ENCODE results near the gene STEAP1.
"Not testable (repeated sequence)": the region's sequence is repeated elsewhere in the genome, so short reads cannot be mapped to it uniquely, and the experiment has no call there.

STEAP1 gene

DNA sequence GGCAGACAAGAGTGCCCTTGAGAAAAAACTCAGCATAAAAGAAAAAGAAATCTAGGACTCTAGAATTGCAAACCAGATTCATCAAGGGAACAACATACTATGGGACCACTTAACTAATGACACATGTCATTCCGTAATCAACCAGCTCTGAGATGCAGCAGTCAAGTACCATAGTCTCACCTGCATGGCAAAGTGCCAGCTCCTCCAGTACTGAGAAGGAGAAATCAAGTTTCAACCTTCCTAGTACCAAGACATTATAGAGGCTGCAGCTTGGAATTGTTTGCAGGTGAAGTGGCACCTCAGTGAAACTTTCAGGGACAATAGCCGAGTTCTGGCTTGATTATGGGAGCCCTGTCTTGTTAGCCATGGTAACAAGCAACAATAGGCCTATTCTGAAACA lies 11.5 kb downstream of the STEAP1 start:
- Mint-ChIP-seq H3K4me3 (no peak overlapping the region), H3K36me3 (ENCODE audit: low read depth) (no peaks in the 10 kb centered on the region), H3K9me3 (peaks cover 7% of the 10 kb centered on the region), H3K27me3 (ENCODE audit: low read depth) (no peaks in the 10 kb centered on the region), H3K4me1 (ENCODE audit: low read depth) (no peaks in the 10 kb centered on the region), H3K27ac (no peak overlapping the region)

DNA sequence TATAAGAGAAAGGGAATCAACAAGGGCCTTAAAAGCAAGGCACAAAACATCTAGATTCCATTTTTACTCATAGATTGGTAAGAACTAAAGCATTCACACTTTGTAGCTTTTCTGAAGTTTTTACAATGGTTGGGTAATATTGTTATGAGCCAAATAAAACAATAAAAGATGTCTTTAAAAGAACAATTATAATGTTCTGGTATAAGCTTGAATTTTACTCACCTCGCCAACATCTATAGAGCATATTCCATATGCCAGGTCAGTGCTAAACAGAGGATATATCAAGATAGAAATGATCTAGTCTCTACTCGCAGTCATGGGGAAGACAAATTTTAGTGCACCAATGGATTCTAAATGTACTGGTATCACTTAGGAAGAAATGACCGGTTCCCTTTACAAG lies 11.9 kb downstream of the STEAP1 start:
- Mint-ChIP-seq H3K27me3 (ENCODE audit: low read depth) (no peaks in the 10 kb centered on the region), H3K36me3 (ENCODE audit: low read depth) (no peaks in the 10 kb centered on the region), H3K27ac (no peak overlapping the region), H3K4me1 (ENCODE audit: low read depth) (no peaks in the 10 kb centered on the region), H3K4me3 (no peak overlapping the region), H3K9me3 (peaks cover 12% of the 10 kb centered on the region)

DNA sequence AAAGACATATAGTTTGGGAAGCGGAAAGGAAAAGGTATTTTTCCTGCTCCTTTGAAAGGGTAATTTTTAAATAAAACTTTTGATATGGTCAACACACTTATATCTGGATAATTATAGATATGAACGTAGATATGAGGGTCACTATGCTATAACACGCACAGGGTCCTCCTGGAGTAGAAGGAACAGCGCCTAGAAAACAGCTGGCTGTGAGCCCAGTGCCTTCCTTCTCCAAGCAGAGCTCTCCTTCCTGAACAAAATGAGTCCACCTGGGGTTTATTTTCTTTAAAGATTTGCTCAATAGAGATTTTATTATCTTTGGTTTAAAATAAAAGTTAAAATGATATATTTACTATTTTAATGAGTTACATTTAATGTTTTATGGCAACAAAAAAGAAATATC lies 13.1 kb downstream of the STEAP1 start:
- Mint-ChIP-seq H3K36me3 (ENCODE audit: low read depth) (peaks cover 9% of the 10 kb centered on the region), H3K27ac (no peak overlapping the region), H3K27me3 (ENCODE audit: low read depth) (no peaks in the 10 kb centered on the region), H3K4me3 (no peak overlapping the region), H3K9me3 (peaks cover 21% of the 10 kb centered on the region), H3K4me1 (ENCODE audit: low read depth) (no peaks in the 10 kb centered on the region)

DNA sequence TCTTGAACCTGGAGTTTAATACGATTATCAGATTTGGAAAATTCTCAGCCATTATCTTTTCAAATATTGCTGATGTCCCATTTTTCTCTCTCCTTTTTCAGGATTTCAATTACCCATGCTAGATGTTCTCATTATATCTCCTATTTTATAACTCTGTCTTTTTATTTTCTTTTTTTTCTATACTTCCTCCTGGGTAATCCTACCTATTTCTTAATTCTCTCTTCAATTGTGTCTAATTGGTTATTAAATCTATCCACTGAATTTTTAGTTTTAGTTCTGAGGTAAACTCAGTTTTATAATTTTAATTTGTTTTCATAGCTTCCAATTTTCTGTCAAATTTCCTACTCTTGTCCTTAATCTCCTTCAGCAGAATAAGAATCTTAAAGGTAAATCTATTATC lies 15.6 kb downstream of the STEAP1 start:
- Mint-ChIP-seq H3K4me1 (ENCODE audit: low read depth) (peaks cover 6% of the 10 kb centered on the region), H3K27ac (no peak overlapping the region), H3K27me3 (ENCODE audit: low read depth) (no peaks in the 10 kb centered on the region), H3K9me3 (peaks cover 21% of the 10 kb centered on the region), H3K36me3 (ENCODE audit: low read depth) (peaks cover 9% of the 10 kb centered on the region), H3K4me3 (no peak overlapping the region)

DNA sequence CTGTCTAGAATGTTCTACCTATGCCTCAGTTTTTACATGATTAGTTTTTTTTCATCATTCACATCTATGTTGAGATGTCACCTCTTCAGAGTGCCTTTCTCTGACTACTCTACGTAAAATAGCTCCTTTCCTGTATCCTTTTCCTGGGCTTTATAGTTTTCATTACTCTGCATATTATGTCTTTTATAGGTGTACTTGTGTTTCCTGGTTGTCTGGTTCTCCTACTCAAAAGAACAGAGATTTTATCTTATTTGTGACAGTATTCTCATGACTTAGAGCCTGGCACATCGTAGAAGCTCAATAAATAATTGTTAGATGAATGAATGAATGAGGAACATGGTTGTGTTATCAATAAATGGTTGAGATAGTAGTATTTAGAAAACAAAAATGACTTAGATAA lies 17.9 kb downstream of the STEAP1 start:
- Mint-ChIP-seq H3K4me3 (no peak overlapping the region), H3K27me3 (ENCODE audit: low read depth) (no peaks in the 10 kb centered on the region), H3K27ac (no peak overlapping the region), H3K9me3 (peaks cover 28% of the 10 kb centered on the region), H3K36me3 (ENCODE audit: low read depth) (peaks cover 9% of the 10 kb centered on the region), H3K4me1 (ENCODE audit: low read depth) (peaks cover 6% of the 10 kb centered on the region)

DNA sequence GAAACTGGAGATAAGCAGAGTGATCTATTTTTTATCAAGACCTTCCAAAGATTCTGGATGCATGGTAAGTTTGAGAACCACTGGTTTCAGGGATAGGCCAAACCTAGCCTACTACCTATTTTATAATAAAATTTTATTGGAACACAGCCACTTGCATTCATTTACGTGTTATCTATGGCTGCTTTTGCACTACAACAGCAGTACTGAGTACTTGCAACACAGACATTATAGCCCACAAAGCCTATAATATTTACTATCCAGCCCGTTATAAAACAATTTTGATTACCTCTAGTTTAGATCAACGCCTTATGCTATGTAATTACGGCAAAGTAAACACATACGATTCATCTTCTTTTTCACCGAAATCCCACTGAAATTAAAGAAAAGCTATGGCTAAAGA lies 18.4 kb downstream of the STEAP1 start:
- H3K4me1 Mint-ChIP-seq (ENCODE audit: low read depth), result peaks cover 6% of the 10 kb centered on the region
- no peak overlapping the region for H3K4me3 Mint-ChIP-seq
- H3K9me3 Mint-ChIP-seq, result peaks cover 33% of the 10 kb centered on the region
- peaks cover 9% of the 10 kb centered on the region for H3K36me3 Mint-ChIP-seq (ENCODE audit: low read depth)
- H3K27ac Mint-ChIP-seq, result peak overlapping the region; percentile 16
- no peaks in the 10 kb centered on the region for H3K27me3 Mint-ChIP-seq (ENCODE audit: low read depth)

DNA sequence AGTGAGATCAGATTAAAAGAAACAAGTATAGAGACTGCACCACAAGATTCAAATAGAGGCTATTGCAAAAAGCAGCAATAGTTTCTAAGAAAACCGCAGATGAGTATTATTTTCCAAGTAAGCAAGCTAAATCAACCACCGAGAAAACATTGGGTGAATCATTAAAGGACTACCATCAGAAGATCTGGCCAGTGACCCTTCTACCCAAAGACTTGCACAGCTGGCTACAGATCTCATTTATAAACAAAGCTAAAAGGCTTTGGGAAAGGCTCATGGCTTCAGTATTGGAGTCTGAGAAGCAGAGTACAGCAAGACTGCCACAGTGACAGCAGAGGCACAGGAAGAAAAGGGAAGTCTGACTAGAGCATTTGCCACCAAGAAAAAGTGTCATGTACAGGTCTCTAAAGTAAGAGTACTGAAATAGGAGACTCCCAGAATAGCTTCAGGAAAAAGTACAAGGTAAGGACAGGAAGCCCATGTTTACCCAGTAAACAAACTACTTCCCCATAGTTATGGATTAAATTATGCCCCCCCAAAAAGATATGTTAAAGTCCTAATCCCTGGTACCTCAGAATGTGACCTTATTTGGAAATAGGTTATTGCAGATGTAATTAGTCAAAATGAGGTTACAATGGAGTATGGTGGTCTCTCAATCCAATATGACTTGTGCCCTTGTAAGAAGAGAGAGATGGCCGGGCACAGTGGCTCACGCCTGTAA lies 19.0 kb downstream of the STEAP1 start:
- H3K9me3 Mint-ChIP-seq, result peaks cover 34% of the 10 kb centered on the region
- H3K4me3 Mint-ChIP-seq, result no peak overlapping the region
- no peaks in the 10 kb centered on the region for H3K27me3 Mint-ChIP-seq (ENCODE audit: low read depth)
- H3K4me1 Mint-ChIP-seq (ENCODE audit: low read depth), result peaks cover 6% of the 10 kb centered on the region
- H3K36me3 Mint-ChIP-seq (ENCODE audit: low read depth), result peaks cover 9% of the 10 kb centered on the region
- H3K27ac Mint-ChIP-seq, result peak overlapping the region; percentile 66

DNA sequence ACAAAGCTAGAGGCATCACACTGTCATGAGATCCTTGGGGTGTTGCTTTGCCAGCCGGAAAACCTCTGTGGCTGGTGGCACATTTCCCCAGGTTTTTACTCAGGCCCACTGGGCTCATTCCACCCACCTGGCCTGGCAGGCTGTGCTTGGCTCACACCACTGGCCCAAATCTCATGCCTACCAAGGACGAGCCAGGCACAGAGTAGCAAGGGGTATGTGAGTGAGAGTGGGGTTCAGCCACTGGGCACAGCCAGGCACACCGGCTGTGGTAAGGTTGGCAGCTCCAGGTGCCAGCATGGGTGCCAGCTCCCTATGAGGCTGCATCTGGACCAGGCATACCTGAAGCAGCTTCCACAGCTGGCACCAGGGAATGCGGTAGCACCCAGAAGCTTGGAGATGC lies 21.4 kb downstream of the STEAP1 start:
- Mint-ChIP-seq H3K27ac (no peak overlapping the region), H3K4me3 (no peak overlapping the region), H3K9me3 (peaks cover 27% of the 10 kb centered on the region), H3K27me3 (ENCODE audit: low read depth) (no peaks in the 10 kb centered on the region), H3K36me3 (ENCODE audit: low read depth) (peaks cover 11% of the 10 kb centered on the region), H3K4me1 (ENCODE audit: low read depth) (peaks cover 21% of the 10 kb centered on the region)

DNA sequence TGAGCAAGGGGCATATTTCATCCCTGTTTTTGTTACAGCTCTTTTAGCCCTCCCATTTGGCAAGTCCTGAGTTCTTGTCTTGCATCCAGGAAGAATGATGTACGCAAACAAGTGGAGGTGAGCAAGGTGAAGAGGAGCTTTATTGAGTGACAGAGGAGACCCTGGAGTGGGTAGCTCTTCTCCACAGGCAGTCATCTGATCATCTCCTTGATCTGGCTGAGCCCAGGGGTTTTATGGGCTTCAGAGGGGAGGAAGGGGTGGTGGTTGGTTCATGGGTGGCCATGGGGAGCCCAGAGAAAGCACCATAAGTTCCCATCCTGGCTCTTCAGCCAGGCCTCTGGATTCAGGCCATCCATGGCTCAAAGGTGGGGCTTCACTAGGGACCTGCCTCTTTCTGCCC lies 21.9 kb downstream of the STEAP1 start:
- Mint-ChIP-seq H3K27ac (no peak overlapping the region), H3K4me1 (ENCODE audit: low read depth) (peaks cover 21% of the 10 kb centered on the region), H3K27me3 (ENCODE audit: low read depth) (no peaks in the 10 kb centered on the region), H3K9me3 (peaks cover 22% of the 10 kb centered on the region), H3K36me3 (ENCODE audit: low read depth) (peaks cover 11% of the 10 kb centered on the region), H3K4me3 (no peak overlapping the region)

DNA sequence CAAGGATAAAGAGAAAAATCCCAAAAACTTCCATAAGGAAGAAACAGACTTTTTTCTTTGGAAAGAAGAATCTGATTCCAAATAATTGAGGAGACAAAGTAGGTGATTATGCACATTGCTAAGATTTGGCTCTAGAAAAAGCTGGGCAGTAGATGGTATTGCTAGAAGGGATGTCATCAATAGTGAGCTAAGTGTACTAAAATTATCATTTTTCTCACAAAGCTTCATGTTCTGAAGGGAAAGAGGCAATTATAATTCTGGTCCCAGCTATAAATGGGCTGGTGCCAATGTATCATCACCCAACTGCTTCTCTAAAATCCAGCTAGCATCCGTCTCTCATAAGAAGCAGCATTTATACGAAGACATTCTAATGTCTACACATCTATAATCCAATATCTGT lies 23.9 kb downstream of the STEAP1 start:
- Mint-ChIP-seq H3K9me3 (peaks cover 13% of the 10 kb centered on the region), H3K27ac (no peak overlapping the region), H3K27me3 (ENCODE audit: low read depth) (no peaks in the 10 kb centered on the region), H3K36me3 (ENCODE audit: low read depth) (peaks cover 7% of the 10 kb centered on the region), H3K4me3 (no peak overlapping the region), H3K4me1 (ENCODE audit: low read depth) (peaks cover 17% of the 10 kb centered on the region)

DNA sequence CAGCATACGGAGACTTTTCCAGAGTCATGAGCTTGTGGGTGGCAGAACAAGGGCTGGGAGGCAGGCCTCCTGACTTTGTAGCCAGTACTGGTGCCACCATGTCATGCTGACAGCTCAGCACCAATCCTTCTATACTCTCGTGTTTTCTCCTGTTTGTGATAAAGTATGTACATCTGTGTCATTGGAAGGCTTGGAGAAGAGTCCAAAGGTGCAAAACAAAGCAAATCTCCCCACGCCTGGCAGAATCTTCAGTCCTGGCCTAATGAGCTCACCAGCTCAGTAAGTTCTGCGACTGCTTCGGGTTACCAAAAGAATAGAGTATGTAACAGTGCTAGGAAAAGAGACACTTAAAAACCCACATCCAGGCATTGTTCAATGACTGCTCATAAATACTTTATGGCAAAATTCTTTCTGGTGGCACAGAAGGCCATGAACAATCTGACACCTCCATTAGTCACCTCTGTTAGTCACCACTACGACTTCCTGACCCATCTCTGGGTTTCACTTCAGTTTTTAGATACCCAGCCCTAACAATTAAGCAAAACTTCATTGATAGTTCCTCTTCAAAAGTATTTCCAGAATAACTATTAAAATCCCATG lies 24.5 kb downstream of the STEAP1 start:
- Mint-ChIP-seq H3K36me3 (ENCODE audit: low read depth) (peaks cover 7% of the 10 kb centered on the region), H3K27ac (peak overlapping the region; percentile 88), H3K4me3 (peak overlapping the region; percentile 49), H3K4me1 (ENCODE audit: low read depth) (peaks cover 16% of the 10 kb centered on the region), H3K27me3 (ENCODE audit: low read depth) (no peaks in the 10 kb centered on the region), H3K9me3 (peaks cover 13% of the 10 kb centered on the region)

DNA sequence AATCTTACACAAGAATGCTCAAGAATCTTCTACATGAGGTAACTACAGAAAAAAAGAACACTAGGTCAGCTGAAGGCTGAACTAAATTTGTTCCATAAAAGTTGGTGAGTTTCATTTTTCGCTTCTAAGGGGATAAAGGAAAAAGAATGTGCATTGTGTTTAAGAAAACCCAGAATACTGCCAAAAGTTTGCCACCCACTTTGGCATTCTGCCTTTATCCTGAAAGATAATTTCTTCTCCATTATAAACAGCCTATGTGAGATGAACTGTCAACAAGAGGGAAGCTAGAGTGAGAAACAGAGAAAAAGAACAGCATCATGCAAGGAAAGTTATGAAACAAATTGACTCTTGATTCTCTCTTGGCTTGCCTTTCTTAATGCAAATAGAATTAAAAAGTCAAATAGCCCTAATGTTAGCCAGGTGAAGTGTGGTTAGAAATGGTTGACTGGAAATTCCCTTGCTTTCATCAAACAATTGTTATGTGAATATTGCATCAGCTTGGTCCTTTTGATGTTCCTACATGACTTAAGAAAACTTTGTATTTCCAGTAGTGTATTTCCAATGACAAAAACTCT lies 25.8 kb downstream of the STEAP1 start:
- Mint-ChIP-seq H3K4me1 (ENCODE audit: low read depth) (peaks cover 15% of the 10 kb centered on the region), H3K9me3 (peaks cover 19% of the 10 kb centered on the region), H3K27ac (peak overlapping the region; percentile 55), H3K27me3 (ENCODE audit: low read depth) (no peaks in the 10 kb centered on the region), H3K4me3 (no peak overlapping the region), H3K36me3 (ENCODE audit: low read depth) (peaks cover 7% of the 10 kb centered on the region)

DNA sequence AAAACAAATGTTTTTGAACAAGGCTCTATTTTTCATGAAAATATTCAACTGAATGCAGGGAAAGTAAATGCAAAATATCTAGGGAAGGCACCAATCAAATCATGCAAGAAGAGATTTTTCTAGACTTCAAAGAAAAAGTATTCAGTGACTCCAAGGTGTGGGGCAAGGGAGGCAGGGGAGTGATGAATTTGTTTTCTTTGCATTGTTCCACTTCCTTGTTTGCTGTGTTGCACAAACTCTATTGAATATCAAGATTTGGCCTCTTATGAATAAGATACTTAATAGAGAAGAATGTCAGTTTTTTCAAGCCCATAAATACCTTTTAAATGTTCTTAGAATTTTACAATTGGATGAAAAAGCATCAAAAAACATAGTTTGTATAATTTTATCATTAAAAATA lies 26.4 kb downstream of the STEAP1 start:
- peaks cover 15% of the 10 kb centered on the region for H3K4me1 Mint-ChIP-seq (ENCODE audit: low read depth)
- peaks cover 21% of the 10 kb centered on the region for H3K9me3 Mint-ChIP-seq
- no peaks in the 10 kb centered on the region for H3K27me3 Mint-ChIP-seq (ENCODE audit: low read depth)
- no peak overlapping the region for H3K4me3 Mint-ChIP-seq
- H3K36me3 Mint-ChIP-seq (ENCODE audit: low read depth), result peaks cover 7% of the 10 kb centered on the region
- peak overlapping the region; percentile 55 for H3K27ac Mint-ChIP-seq

DNA sequence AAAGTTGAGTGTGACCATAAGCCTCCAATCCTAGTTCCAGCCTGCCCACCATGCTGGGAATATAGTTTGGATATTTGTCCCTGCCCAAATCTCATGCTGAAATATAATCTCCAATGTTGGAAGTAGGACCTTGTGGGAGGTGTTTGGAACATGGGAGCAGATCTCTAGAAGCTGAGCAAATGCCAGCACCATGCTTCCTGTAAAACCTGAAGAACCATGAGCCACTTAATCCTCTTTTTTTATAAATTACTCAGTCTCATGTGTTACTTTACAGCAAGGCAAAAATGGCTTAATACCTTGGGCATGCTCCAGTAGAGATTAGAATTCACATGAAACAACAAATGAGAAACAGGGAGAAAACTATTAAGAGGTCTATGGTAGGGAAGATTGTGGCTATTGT lies 27.2 kb downstream of the STEAP1 start:
- Mint-ChIP-seq H3K27me3 (ENCODE audit: low read depth) (no peaks in the 10 kb centered on the region), H3K4me1 (ENCODE audit: low read depth) (peaks cover 15% of the 10 kb centered on the region), H3K36me3 (ENCODE audit: low read depth) (peaks cover 7% of the 10 kb centered on the region), H3K4me3 (no peak overlapping the region), H3K27ac (no peak overlapping the region), H3K9me3 (peaks cover 16% of the 10 kb centered on the region)

DNA sequence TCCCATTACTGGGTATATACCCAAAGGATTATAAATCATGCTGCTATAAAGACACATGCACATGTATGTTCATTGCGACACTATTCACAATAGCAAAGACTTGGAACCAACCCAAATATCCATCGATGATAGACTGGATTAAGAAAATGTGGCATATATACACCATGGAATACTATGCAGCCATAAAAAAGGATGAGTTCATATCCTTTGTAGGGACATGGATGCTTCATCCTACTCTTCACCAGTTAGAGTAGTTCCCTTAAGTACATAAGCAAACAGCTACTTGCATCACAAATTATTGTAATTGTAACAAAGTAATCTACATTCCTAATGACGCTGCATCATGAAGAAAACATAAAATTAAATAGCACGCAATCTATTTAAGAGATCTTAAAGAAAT lies 32.0 kb downstream of the STEAP1 start:
- not testable (repeated sequence) for H3K4me1 Mint-ChIP-seq (ENCODE audit: low read depth); H3K27ac Mint-ChIP-seq; H3K4me3 Mint-ChIP-seq; H3K27me3 Mint-ChIP-seq (ENCODE audit: low read depth); H3K36me3 Mint-ChIP-seq (ENCODE audit: low read depth)
- peaks cover 17% of the 10 kb centered on the region for H3K9me3 Mint-ChIP-seq

Data from T-helper 1 cell treated with Interleukin-12 subunit alpha and Interleukin-12 subunit beta and Interleukin-4 antibody, amounts not matched to agents 30 μg/mL and 1 μg/mL, for 36 hours (primary cell).